GM21447 (cell line): Measurements from ENCODE around the gene DUSP15.

ENCODE experiments used
- ATAC-seq: cut with Tn5 transposase; IDR thresholded peaks from one replicate; pipeline ENCODE4 v1.9.1; 2021; ENCODE audit not compliant: unreplicated experiment

Gene DUSP15

GRCh38 chr20:31860390-31861134, 9.8 kb downstream of the DUSP15 start:
- ATAC-seq = no peak

GRCh38 chr20:31859998-31860380, 10.3 kb downstream of the DUSP15 start:
- ATAC-seq = no peak

- no peak for ATAC-seq
Measured at GRCh38 chr20:31859266-31859997, 10.9 kb downstream of the DUSP15 start.

GRCh38 chr20:31858760-31859083, 11.6 kb downstream of the DUSP15 start:
- ATAC-seq = no peak

GRCh38 chr20:31857861-31858759, 12.2 kb downstream of the DUSP15 start:
- ATAC-seq = no peak

GRCh38 chr20:31856516-31856915, 13.8 kb downstream of the DUSP15 start:
- ATAC-seq = no peak

- no peak for ATAC-seq
Measured at GRCh38 chr20:31853481-31853880, 16.8 kb downstream of the DUSP15 start.

GRCh38 chr20:31851240-31851955, 18.9 kb downstream of the DUSP15 start:
- ATAC-seq = no peak

GRCh38 chr20:31849306-31849930, 20.9 kb downstream of the DUSP15 start:
- no peak for ATAC-seq

GRCh38 chr20:31848088-31848999, 22.0 kb downstream of the DUSP15 start:
- no peak for ATAC-seq

GRCh38 chr20:31846793-31847138, 23.6 kb downstream of the DUSP15 start:
- ATAC-seq = no peak

GRCh38 chr20:31845300-31845863, 24.9 kb downstream of the DUSP15 start, which contains the start of gene FOXS1:
TSS of gene FOXS1 (minus strand) at chr20:31845604. CDS start at chr20:31845542, 62 bp downstream.
- no peak for ATAC-seq

- no peak for ATAC-seq
Measured at GRCh38 chr20:31844737-31845299, 25.5 kb downstream of the DUSP15 start.

- no peak for ATAC-seq
Measured at GRCh38 chr20:31843881-31844280, 26.4 kb downstream of the DUSP15 start.

GRCh38 chr20:31843288-31843687, 27.0 kb downstream of the DUSP15 start:
- no peak for ATAC-seq

- ATAC-seq = no peak
Measured at GRCh38 chr20:31842471-31843157, 27.7 kb downstream of the DUSP15 start.

GRCh38 chr20:31841928-31842327, 28.4 kb downstream of the DUSP15 start:
- no peak for ATAC-seq
